A549 (cell line): ENCODE results near the gene C2CD3. TPM values are rescaled to one million over a fixed set of nuclear protein-coding genes. Genes with fewer than 3 reads are reported as not detected.

ENCODE experiments used
- ATAC-seq, 2 experiments: fragments of 200-7000 bp in 1 of 2; fragments of >200 bp in 1 of 2; cut with Nextera tagmentation in 1 of 2; cut with Tn5 transposase in 1 of 2; 3 replicates each; pipeline versions ENCODE4 v1.8.0 to v1.9.1; 2018 to 2020; ENCODE audit warnings: mild to moderate bottlenecking in 1 of 2, moderate library complexity in 1 of 2
- CTCF ChIA-PET: fragments of 300-600 bp; sonication (Branson Sonifier 250); formaldehyde crosslinking; extraction: SDS; loops from one replicate; lab custom pipeline; 2021; ENCODE audit warnings: antibody characterized with exemption, inconsistent platforms; lab: Yijun Ruan, JAX
- POLR2A ChIA-PET: fragments of 350-600 bp; formaldehyde crosslinking; extraction: SDS; loops from one replicate; lab custom pipeline; 2021; ENCODE audit warnings: antibody characterized with exemption, inconsistent platforms; lab: Yijun Ruan, JAX
- DNase-seq, 2 experiments: peaks; one replicate each; pipeline versions ENCODE4 v3.0.0 to v3.0.0-alpha.2; 2011 to 2016; ENCODE audit warnings: low read depth in 1 of 2, low spot score in 1 of 2
- FAIRE-seq: peaks from 2 replicates; lab custom pipeline; 2011; peaks lifted over from hg19 to GRCh38; lab: Jason Lieb, UNC
- H3K27ac ChIP-seq, 2 experiments: fragments of >200 bp; sonication (Bioruptor Twin); formaldehyde crosslinking; 3 replicates each; pipeline ENCODE4 v1.5.1; 2016 to 2017
- H3K4me1 ChIP-seq: fragments of >200 bp; sonication (Bioruptor Twin); formaldehyde crosslinking; 3 replicates; pipeline ENCODE4 v1.6.1; 2016
- H3K4me2 ChIP-seq: fragments of >200 bp; sonication (Bioruptor Twin); formaldehyde crosslinking; 3 replicates; pipeline ENCODE4 v1.6.1; 2016
- H3K4me3 ChIP-seq: fragments of >200 bp; sonication (Bioruptor Twin); formaldehyde crosslinking; 3 replicates; pipeline ENCODE4 v1.5.1; 2016
- H3K9me3 ChIP-seq: fragments of >200 bp; sonication (Bioruptor Twin); formaldehyde crosslinking; 3 replicates; pipeline ENCODE4 v1.6.1; 2016
- ATOH8 ChIP-seq: fragments of 250-450 bp; sonication (Bioruptor Pico); IDR thresholded peaks from 2 replicates; pipeline ENCODE4 v1.5.0; 2020; ENCODE audit warnings: low read depth, mild to moderate bottlenecking, moderate library complexity
- CEBPB ChIP-seq, 2 experiments: fragments of >200 bp in 1 of 2; sonication (Bioruptor Twin) in 1 of 2; formaldehyde crosslinking in 1 of 2; IDR thresholded peaks; 2 replicates each; pipeline ENCODE4 v1.6.1; 2012 to 2016
- ELK1 ChIP-seq: fragments of 150-350 bp; IDR thresholded peaks from 2 replicates; pipeline ENCODE4 v1.6.1; 2014; ENCODE audit warnings: low read depth, mild to moderate bottlenecking, low read length
- FOSB ChIP-seq: fragments of 250-450 bp; sonication (Bioruptor Pico); IDR thresholded peaks from 2 replicates; pipeline ENCODE4 v1.5.0; 2020; ENCODE audit warnings: mild to moderate bottlenecking, moderate library complexity
- HOXB5 ChIP-seq: fragments of 250-450 bp; sonication (Bioruptor Pico); IDR thresholded peaks from 2 replicates; pipeline ENCODE4 v1.5.0; 2020; ENCODE audit warnings: mild to moderate bottlenecking, moderate library complexity
- JUN ChIP-seq, 2 experiments: fragments of >200 bp; sonication (Bioruptor Twin); formaldehyde crosslinking; IDR thresholded peaks; 2 replicates in 1 of 2; 3 replicates in 1 of 2; pipeline ENCODE4 v1.6.1; 2016 to 2017
- KDM5A ChIP-seq: fragments of 200-600 bp; sonication (generic); IDR thresholded peaks from 2 replicates; pipeline ENCODE4 v1.6.1; 2016; ENCODE audit warnings: antibody characterized with exemption, mild to moderate bottlenecking
- MAFK ChIP-seq: fragments of 450-650 bp; IDR thresholded peaks from 2 replicates; pipeline ENCODE4 v1.6.1; 2014; ENCODE audit not compliant: partially characterized antibody
- MAX ChIP-seq: IDR thresholded peaks from 2 replicates; pipeline ENCODE4 v1.6.1; 2012
- MAZ ChIP-seq: fragments of 150-350 bp; IDR thresholded peaks from 2 replicates; pipeline ENCODE4 v1.6.1; 2014; ENCODE audit warnings: antibody characterized with exemption, low read depth, low read length, borderline replicate concordance
- NPAS2 ChIP-seq: fragments of 250-450 bp; sonication (Bioruptor Pico); IDR thresholded peaks from 2 replicates; pipeline ENCODE4 v1.8.0; 2022; ENCODE audit warnings: mild to moderate bottlenecking, moderate library complexity, borderline replicate concordance
- PBX3 ChIP-seq: IDR thresholded peaks from 2 replicates; pipeline ENCODE4 v1.6.1; 2012
- POLR2AphosphoS2 ChIP-seq: conservative IDR thresholded peaks from 2 replicates; pipeline ENCODE4 v1.6.1; 2012; ENCODE audit warnings: low read length, improper control_type of control experiment, inconsistent platforms
- RNF2 ChIP-seq: fragments of 200-600 bp; sonication (generic); IDR thresholded peaks from 2 replicates; pipeline ENCODE4 v1.6.1; 2016; ENCODE audit warnings: low read depth, mild to moderate bottlenecking, antibody characterized with exemption, moderate library complexity, borderline replicate concordance
- ZNF302 ChIP-seq: fragments of 250-450 bp; sonication (Bioruptor Pico); IDR thresholded peaks from 2 replicates; pipeline ENCODE4 v1.9.0; 2021; ENCODE audit warnings: inconsistent platforms, mild to moderate bottlenecking, moderate library complexity
- WGBS: methylation state at CpG from one replicate; pipeline ENCODE4 v1.1.6; 2017; ENCODE audit errors: missing lambda C conversion rate; 5-methylcytosine and 5-hydroxymethylcytosine counted together
- polyA plus RNA-seq, 4 experiments: library from polyadenylated mRNA; depleted of rRNA in 3 of 4; stranded (reverse); fragments of >200 nt; fragmentation: RNase III in 1 of 4; extraction: RNeasy Plus Mini Kit Qiagen cat#74134 plus additional on column Dnase treatment in 1 of 4; gene quantifications; 2 replicates in 3 of 4; 3 replicates in 1 of 4; pipeline ENCODE4 v1.2.3, GENCODE V29; 2011 to 2017

The C2CD3 gene
- polyA plus RNA-seq, 2 of the 4 experiments (the other 2 are of a cell fraction) = 15.2 to 19.8 TPM

GRCh38 chr11:73981051-73981805 is 189.6 kb downstream of the C2CD3 start:
- ATAC-seq (no peak), DNase-seq (no peak), FAIRE-seq (no peak)
- Histone ChIP-seq H3K4me3 (peak overlapping the region; percentile 62), H3K4me1 (peaks cover 31% of the 10 kb centered on the region), H3K9me3 (no peaks in the 10 kb centered on the region), H3K27ac (peak overlapping the region; percentile 88 to 92), H3K4me2 (peak overlapping the region; percentile 93)
- ChIA-PET CTCF (interaction anchor here (0.7 to 7.9 kb wide), 5 partner anchors 14 to 468 kb away, joined by 3 to 61 read pairs (median 3); no protein-coding TSS in a partner anchor), POLR2A (interaction anchor here (1.9 kb wide), 1 partner anchor 15 kb away, joined by 5 read pairs; no protein-coding TSS in a partner anchor)
- 95% methylated on average over 13 of the region's 13 CpGs for WGBS
- TF ChIP-seq POLR2AphosphoS2 = no peak
- TF ChIP-seq MAX = no peak
- TF ChIP-seq HOXB5 (CRISPR knock-in tag) = no peak
- TF ChIP-seq ELK1 = no peak
- no peak for TF ChIP-seq ZNF302 (CRISPR knock-in tag)
- no peak for TF ChIP-seq PBX3
- TF ChIP-seq MAZ = no peak
- no peak for TF ChIP-seq CEBPB (IDR thresholded peaks at IDR 0.05)
- TF ChIP-seq MAFK = no peak
- no peak for TF ChIP-seq KDM5A

- FAIRE-seq = no peak
- TF ChIP-seq NPAS2 (CRISPR knock-in tag) (no peak), MAX (no peak), RNF2 (no peak), ATOH8 (CRISPR knock-in tag) (no peak), KDM5A (no peak), JUN (IDR thresholded peaks at IDR 0.05) (no peak), FOSB (CRISPR knock-in tag) (no peak)
- TF ChIP-seq, all 56 proteins: peak for 0
- ATAC-seq (no peak), DNase-seq (no peak)
- H3K9me3 ChIP-seq = no peaks in the 10 kb centered on the region
- ChIA-PET CTCF (interaction anchor here (0.6 to 7.9 kb wide), 6 partner anchors 15 to 469 kb away, joined by 3 to 61 read pairs (median 3); no protein-coding TSS in a partner anchor), POLR2A (no interaction called here)
- peaks cover 31% of the 10 kb centered on the region for H3K4me1 ChIP-seq
- peak overlapping the region; percentile 93 for H3K4me2 ChIP-seq
- peak overlapping the region in 1 of 2 experiments; percentile 43; a peak in 3 of 6 replicates for H3K27ac ChIP-seq
- WGBS = 79% methylated on average over 6 of the region's 6 CpGs
- 0 out of 3 replicates have a peak overlapping the region, but pooled peaks have one; percentile 62 for H3K4me3 ChIP-seq
Measured at GRCh38 chr11:73980001-73980961, 190.5 kb downstream of the C2CD3 start.
